ENCODE data around the gene SPHK1. TPM values are rescaled to one million over a fixed set of nuclear protein-coding genes. Genes with fewer than 3 reads are reported as not detected.
A peak's percentile ranks its signal among the peaks of the same experiment; 100 is the strongest.

Gene SPHK1
- total RNA-seq, 1 experiment from 2014 or later: 5.4 TPM

DNA sequence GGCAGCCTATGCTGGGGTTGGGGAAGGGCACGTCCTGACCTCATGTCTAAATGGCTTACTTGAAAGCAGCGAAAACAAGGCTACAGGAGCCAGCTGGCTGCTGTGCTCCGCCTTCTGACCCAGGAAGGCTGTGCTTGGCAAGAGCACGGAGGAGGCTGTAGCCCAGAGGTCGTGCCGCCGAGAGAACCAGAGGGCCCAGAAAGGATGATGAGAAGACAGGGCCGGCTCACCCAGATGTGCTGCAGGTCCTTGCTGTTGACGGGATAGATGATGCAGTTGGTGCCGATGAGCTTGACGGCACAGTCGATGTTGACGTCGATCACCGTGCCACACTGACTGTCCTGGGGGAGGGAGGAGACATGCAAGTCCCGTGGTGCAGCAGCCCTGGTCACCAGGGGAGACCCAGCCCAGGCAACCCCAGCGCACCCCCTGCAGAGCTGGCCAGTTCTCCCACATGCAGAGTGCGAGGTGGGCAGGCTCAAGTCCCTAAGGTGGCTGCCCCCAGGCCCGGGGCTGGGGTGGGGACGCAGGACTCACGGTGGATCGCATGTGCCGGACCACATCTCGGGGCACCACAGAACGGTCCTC lies 20.7 kb downstream of the SPHK1 start:
- H3K27me3 ChIP-seq: no peaks in the 10 kb centered on the region
- no peaks in the 10 kb centered on the region for H3K9me3 ChIP-seq (replicated peaks)
- H3K4me1 ChIP-seq: no peaks in the 10 kb centered on the region
- no peak for DNase-seq
- no peak overlapping the region for H3K4me3 ChIP-seq
- H3K36me3 ChIP-seq: peaks cover 29% of the 10 kb centered on the region
- no peak overlapping the region for H3K27ac ChIP-seq

DNA sequence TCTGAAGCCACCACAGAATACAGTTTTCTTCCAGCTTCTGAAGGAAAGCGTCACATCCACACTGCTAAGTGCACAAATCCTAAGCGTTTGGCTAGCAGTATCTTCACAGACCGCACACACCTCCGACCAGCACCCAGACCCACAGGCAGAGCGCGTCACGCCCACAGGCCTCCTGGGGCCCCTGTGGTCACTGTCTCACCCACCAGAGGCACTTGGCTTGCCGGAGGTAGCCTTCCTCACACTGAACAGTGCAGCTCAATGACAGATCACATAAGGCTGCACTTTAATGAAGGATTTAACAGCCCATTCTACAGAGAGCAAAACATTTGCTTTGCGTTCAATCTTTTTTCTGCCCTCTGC lies 21.2 kb downstream of the SPHK1 start:
- no peaks in the 10 kb centered on the region for H3K9me3 ChIP-seq (replicated peaks)
- H3K36me3 ChIP-seq: peaks cover 24% of the 10 kb centered on the region
- H3K4me3 ChIP-seq: no peak overlapping the region
- H3K4me1 ChIP-seq: no peaks in the 10 kb centered on the region
- no peaks in the 10 kb centered on the region for H3K27me3 ChIP-seq
- H3K27ac ChIP-seq: no peak overlapping the region
- no peak for DNase-seq

DNA sequence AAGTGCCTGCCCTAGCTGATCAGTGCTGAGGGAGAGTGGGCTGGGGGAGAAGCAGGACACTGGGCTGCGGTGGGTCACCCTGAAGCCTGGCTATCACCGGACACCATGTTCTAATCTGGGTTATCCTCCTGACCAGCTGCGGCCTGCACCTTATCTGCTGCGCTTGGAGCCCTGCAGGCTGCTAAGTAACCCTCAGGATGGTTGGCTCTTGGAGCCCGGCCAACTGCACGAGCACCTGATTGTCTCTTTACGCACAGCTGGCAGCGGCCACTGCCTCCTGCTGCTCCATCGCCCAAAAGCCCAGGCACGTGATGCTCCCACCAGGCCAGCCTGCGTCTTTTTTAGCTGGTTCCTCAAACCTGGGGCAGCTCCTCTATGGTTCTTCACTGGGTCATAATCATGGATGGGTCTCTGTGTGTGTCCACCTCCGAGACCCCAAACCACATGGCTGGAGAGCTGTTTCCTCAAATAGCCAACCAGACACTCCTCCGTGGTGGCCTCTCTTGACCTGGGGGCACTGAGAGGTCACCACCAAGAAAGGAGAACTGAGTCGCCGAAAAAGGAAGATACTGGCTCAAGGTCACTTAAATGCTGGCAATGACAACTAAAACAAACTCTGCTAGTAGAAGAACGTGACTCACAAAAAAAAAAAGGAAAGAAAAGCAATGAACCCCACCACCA lies 21.7 kb downstream of the SPHK1 start:
- Histone ChIP-seq H3K36me3 (peaks cover 23% of the 10 kb centered on the region), H3K4me3 (no peak overlapping the region), H3K4me1 (no peaks in the 10 kb centered on the region), H3K27ac (no peak overlapping the region), H3K27me3 (no peaks in the 10 kb centered on the region), H3K9me3 (replicated peaks) (no peaks in the 10 kb centered on the region)
- DNase-seq: no peak

DNA sequence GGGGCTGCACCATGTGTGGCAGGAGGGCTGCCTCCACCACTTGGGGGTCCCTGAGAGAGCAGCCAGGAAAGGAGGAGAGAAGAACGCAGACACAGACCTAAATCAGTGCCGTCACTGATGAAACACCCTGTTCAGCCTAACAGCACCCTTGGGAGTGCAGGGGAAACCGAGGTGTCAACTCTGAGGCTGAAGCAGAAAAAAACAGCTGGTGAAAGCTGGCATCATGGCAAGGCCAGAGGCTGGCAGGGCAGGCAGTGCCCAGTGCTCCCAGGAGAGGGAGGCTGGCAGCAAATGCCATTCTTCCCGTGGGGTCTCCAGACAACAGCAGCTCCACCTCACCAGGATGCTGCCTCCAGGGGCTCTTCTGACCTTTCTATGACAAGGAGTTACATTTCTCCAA lies 23.1 kb downstream of the SPHK1 start:
- H3K27me3 ChIP-seq: no peaks in the 10 kb centered on the region

DNA sequence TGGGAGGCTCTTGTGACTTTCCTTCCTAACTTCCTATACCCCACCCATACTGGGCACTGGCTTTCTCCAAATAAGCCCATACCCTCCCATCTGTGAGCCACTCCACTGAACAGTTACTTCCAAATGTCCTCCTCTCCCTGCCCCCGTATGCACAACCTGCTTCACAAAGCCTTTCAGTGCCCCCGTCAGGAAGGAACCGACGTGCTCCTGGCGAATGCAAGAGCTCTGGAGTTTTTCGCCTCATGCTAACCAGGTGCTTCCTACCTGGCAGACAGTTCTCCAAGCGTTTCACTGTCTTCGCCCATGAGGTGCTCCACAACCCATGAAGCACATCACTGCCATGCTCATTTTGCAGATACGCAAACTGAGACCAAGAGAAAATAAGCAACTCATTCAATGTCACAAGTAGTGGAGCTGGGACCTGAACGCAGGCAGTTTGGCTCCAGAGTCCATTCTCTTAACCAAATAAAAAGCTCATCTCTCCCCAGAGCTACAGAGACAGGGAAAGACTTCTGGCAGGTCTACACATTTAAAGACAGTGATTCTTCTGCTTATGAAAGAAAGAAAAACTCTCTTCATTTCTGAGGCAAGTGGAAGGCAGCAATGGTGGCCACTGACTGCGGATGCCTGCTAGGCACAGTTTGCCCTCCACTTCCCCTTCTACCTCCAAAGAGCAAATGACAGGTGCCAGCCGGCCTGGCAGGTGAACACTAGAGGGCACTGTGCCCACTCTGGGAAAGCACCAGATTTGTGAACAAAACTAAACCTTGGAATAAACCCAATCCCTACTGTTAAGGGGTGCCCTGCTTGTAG lies 23.8 kb downstream of the SPHK1 start:
- no peaks in the 10 kb centered on the region for H3K27me3 ChIP-seq
- H3K9me3 ChIP-seq (replicated peaks): no peaks in the 10 kb centered on the region
- 0 out of 2 replicates have a peak, but pooled peaks cover 7% of the 10 kb centered on the region for H3K36me3 ChIP-seq
- H3K4me3 ChIP-seq: no peak overlapping the region
- H3K4me1 ChIP-seq: no peaks in the 10 kb centered on the region
- no peak overlapping the region for H3K27ac ChIP-seq
- DNase-seq: peak; percentile 61 to 81

More for the DNA sequence above, 23.1 kb downstream of the SPHK1 start:
- DNase-seq: no peak
- no peaks in the 10 kb centered on the region for H3K4me1 ChIP-seq
- peaks cover 11% of the 10 kb centered on the region; the same call in 1 of the 2 replicates for H3K36me3 ChIP-seq
- no peak overlapping the region for H3K4me3 ChIP-seq
- no peak overlapping the region for H3K27ac ChIP-seq
- no peaks in the 10 kb centered on the region for H3K9me3 ChIP-seq (replicated peaks)

DNA sequence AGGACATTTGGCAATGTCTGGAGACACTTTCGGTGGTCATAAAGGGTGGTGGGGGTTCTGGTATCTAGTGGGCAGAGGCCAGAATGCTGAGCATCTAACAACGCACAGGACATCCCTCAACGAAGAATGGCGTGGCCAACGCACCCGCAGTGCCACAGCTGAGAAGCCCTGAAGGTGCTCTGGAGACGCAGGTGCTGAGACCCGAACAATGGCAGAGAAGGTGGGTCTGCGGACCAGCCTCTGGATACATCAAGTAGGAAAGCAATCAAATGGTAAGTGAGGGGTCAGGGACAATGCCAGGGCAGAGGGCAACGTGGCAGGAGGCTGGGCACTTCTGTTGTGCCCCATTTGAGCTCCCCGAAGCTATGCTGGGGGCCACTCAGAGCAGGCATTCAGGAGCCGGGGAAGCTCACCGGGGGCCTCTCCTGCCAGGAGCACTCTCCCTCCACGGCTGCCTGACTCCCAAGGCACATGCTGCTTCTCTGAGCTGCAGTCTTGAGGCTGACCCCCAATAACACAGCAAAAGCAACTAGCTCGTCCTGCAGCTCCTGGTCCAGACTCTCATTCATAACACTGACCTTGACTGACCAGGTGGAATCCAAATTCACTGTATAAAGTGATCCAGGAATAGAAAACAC lies 26.0 kb downstream of the SPHK1 start:
- H3K36me3 ChIP-seq: 0 out of 2 replicates have a peak, but pooled peaks cover 2% of the 10 kb centered on the region
- H3K4me3 ChIP-seq: no peak overlapping the region
- H3K27ac ChIP-seq: no peak overlapping the region
- H3K4me1 ChIP-seq: peaks cover 7% of the 10 kb centered on the region
- no peaks in the 10 kb centered on the region for H3K9me3 ChIP-seq (replicated peaks)
- no peak for DNase-seq
- no peaks in the 10 kb centered on the region for H3K27me3 ChIP-seq

DNA sequence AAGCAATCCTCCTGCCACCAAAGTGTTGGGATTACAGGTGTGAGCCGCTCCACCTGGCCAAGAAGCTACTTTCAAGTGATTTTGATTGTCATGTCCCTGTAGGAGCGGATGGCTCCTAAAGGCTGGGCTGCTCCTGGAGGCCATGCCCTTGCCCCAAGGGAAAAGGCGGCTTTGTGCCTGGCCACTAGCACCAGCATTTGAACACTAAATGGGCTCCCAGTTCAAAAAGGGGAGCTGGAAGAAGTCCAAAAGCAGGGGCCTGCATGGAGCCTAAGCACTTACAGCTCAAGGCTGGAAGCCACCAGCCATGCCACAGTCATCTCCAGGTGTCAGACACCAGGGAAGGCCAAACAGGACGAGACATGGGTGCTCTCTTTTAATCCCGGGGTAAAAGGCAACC lies 26.8 kb downstream of the SPHK1 start:
- H3K4me1 ChIP-seq: peaks cover 7% of the 10 kb centered on the region
- DNase-seq: no peak
- H3K27me3 ChIP-seq: no peaks in the 10 kb centered on the region
- no peaks in the 10 kb centered on the region for H3K9me3 ChIP-seq (replicated peaks)
- no peak overlapping the region for H3K4me3 ChIP-seq
- no peak overlapping the region for H3K27ac ChIP-seq
- 0 out of 2 replicates have a peak, but pooled peaks cover 2% of the 10 kb centered on the region for H3K36me3 ChIP-seq

- H3K4me3 ChIP-seq: no peak overlapping the region
- H3K27me3 ChIP-seq: no peaks in the 10 kb centered on the region
- H3K27ac ChIP-seq: no peak overlapping the region
- H3K9me3 ChIP-seq (replicated peaks): no peaks in the 10 kb centered on the region
- no peaks in the 10 kb centered on the region; the same call in 1 of the 2 replicates for H3K36me3 ChIP-seq
- peaks cover 12% of the 10 kb centered on the region for H3K4me1 ChIP-seq
- DNase-seq: peak; percentile 87 to 88
Observed at GRCh38 chr17:76414334-76415295, 30.2 kb downstream of the SPHK1 start.

DNA sequence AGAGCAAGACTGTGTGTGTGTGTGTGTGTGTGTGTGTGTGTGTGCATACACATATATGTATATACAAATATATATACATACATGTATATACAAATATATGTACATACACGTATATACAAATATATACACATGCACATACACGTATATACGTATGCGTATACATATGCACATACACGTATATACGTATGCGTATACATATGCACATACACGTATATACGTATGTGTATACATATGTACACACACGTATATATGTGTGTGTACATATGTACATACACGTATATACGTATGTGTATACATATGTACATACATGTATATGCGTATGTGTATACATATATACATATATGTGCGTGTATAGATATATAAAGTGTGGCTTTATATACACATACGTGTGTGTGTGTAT lies 31.4 kb downstream of the SPHK1 start:
- no peak overlapping the region for H3K27ac ChIP-seq
- H3K36me3 ChIP-seq: no peaks in the 10 kb centered on the region; the same call in 1 of the 2 replicates
- DNase-seq: no peak
- no peaks in the 10 kb centered on the region for H3K9me3 ChIP-seq (replicated peaks)
- H3K4me1 ChIP-seq: peaks cover 12% of the 10 kb centered on the region
- H3K27me3 ChIP-seq: no peaks in the 10 kb centered on the region
- H3K4me3 ChIP-seq: no peak overlapping the region

DNA sequence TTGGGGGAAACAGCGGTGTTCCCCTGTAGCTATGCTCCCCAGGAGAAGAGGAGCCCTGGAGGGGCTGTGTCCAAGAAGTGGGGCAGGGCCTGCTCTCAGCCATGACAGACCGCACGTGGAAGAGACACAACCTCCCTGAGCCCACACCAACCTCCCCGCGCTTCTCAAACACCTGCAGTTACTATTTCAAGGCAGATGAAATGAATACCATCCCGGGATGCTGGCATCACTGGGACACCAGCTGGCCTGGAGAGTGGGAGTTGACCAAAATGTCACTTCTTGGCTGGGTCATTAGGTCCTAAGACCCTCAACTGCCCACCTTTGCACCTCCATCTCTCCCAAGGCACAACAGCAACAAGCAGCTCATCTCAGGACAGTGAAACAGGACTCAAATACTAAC lies 32.0 kb downstream of the SPHK1 start:
- H3K9me3 ChIP-seq (replicated peaks): no peaks in the 10 kb centered on the region
- H3K36me3 ChIP-seq: peaks cover 2% of the 10 kb centered on the region
- H3K4me1 ChIP-seq: peaks cover 12% of the 10 kb centered on the region
- H3K27me3 ChIP-seq: no peaks in the 10 kb centered on the region
- H3K27ac ChIP-seq: no peak overlapping the region
- no peak overlapping the region for H3K4me3 ChIP-seq
- DNase-seq: no peak

DNA sequence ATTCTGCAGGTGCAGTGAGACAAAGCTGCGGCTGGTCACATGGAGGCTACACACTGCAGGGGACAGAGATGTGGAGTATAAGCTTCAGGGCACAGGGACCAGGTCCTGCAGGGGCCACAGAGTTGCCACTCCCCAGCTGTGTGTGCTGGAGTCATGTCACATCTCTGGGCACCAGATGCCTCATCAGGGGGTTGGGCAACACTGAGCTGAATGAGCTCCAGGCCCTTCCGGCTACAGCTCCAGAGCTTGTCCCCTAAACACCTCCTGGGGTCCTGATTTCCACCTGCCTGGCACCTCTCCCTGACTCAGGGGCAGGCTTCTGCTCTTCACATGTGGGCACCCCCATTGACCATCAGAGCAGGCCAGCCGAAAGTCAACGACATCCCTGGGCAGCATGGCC lies 32.5 kb downstream of the SPHK1 start:
- DNase-seq: no peak
- Histone ChIP-seq H3K27ac (no peak overlapping the region), H3K4me3 (no peak overlapping the region), H3K27me3 (no peaks in the 10 kb centered on the region), H3K36me3 (peaks cover 7% of the 10 kb centered on the region), H3K9me3 (replicated peaks) (no peaks in the 10 kb centered on the region), H3K4me1 (peaks cover 12% of the 10 kb centered on the region)

DNA sequence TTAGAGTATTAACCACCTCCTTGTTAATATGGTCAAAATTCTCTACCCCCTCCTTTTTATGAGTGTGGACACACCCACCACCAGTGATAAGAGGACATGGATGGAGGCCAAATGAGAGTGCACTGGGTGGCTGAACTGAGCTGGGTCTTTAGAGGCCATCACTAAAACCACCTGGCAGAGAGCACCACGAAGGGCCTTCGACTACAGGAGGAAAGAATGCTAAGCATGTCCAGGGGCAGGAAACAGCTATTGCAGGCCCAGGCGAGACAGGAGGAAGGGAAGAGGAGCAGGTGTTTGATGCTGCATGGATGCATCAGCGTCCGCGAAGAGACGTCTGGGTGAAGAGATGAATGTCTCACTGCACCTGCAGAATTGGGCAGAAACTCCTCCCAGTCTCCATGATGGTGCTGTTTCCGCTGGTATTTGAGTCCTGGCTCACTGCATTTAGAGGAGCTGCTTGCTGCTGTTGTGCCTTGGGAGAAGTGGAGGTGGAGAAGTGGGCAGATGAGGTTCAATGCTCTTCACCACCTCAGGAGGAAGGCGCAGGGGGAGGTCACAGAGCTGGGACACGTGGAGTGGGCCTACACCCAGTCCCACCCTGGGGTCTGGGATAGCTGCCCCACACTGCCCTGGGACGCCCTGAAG lies 33.2 kb downstream of the SPHK1 start:
- peak in 1 of 2 experiments; percentile 35 for DNase-seq
- H3K4me1 ChIP-seq: peaks cover 12% of the 10 kb centered on the region
- no peak overlapping the region for H3K27ac ChIP-seq
- no peaks in the 10 kb centered on the region for H3K9me3 ChIP-seq (replicated peaks)
- H3K36me3 ChIP-seq: peaks cover 10% of the 10 kb centered on the region
- no peak overlapping the region for H3K4me3 ChIP-seq
- H3K27me3 ChIP-seq: no peaks in the 10 kb centered on the region

GRCh38 chr17:76419576-76420260 lies 35.3 kb downstream of the SPHK1 start:
- Histone ChIP-seq H3K27ac (no peak overlapping the region), H3K36me3 (peaks cover 10% of the 10 kb centered on the region), H3K4me3 (no peak overlapping the region), H3K27me3 (no peaks in the 10 kb centered on the region), H3K4me1 (peaks cover 6% of the 10 kb centered on the region; the same call in 1 of the 2 replicates), H3K9me3 (replicated peaks) (no peaks in the 10 kb centered on the region)
- DNase-seq: no peak
